Left forelimb (tissue), 1 donor: ENCODE measurements around the gene DSCAM.

Experiments
- DNase-seq: peaks from one replicate; pipeline ENCODE4 v3.0.0-alpha.2; 2018; ENCODE audit warnings: low spot score

Gene DSCAM

GRCh38 chr21:40704141-40704540, 142.8 kb downstream of the DSCAM start:
- no peak for DNase-seq

- DNase-seq = no peak
Measured at GRCh38 chr21:40699366-40699765, 147.6 kb downstream of the DSCAM start.

- DNase-seq = no peak
Measured at GRCh38 chr21:40696246-40696645, 150.7 kb downstream of the DSCAM start.

- no peak for DNase-seq
Measured at GRCh38 chr21:40689840-40690360, 157.1 kb downstream of the DSCAM start.

- DNase-seq = no peak
Measured at GRCh38 chr21:40689217-40689616, 157.7 kb downstream of the DSCAM start.

- DNase-seq = no peak
Measured at GRCh38 chr21:40688106-40688864, 158.7 kb downstream of the DSCAM start.

GRCh38 chr21:40687625-40688024, 159.3 kb downstream of the DSCAM start:
- DNase-seq = no peak

- no peak for DNase-seq
Measured at GRCh38 chr21:40686526-40686925, 160.4 kb downstream of the DSCAM start.

- no peak for DNase-seq
Measured at GRCh38 chr21:40685141-40685540, 161.8 kb downstream of the DSCAM start.

- DNase-seq = no peak
Measured at GRCh38 chr21:40684726-40685125, 162.2 kb downstream of the DSCAM start.

GRCh38 chr21:40683349-40683748, 163.6 kb downstream of the DSCAM start:
- no peak for DNase-seq

- DNase-seq = no peak
Measured at GRCh38 chr21:40681164-40681859, 165.6 kb downstream of the DSCAM start.

GRCh38 chr21:40680311-40680710, 166.6 kb downstream of the DSCAM start:
- DNase-seq = no peak

GRCh38 chr21:40678681-40679284, 168.2 kb downstream of the DSCAM start:
- no peak for DNase-seq

- no peak for DNase-seq
Measured at GRCh38 chr21:40675017-40675416, 171.9 kb downstream of the DSCAM start.

GRCh38 chr21:40672602-40673001, 174.4 kb downstream of the DSCAM start:
- DNase-seq = no peak

GRCh38 chr21:40671716-40672115, 175.2 kb downstream of the DSCAM start:
- DNase-seq = no peak

GRCh38 chr21:40668555-40669275, 178.2 kb downstream of the DSCAM start:
- no peak for DNase-seq

GRCh38 chr21:40667967-40668366, 179.0 kb downstream of the DSCAM start:
- no peak for DNase-seq

- no peak for DNase-seq
Measured at GRCh38 chr21:40662889-40663288, 184.1 kb downstream of the DSCAM start.

GRCh38 chr21:40660461-40660860, 186.5 kb downstream of the DSCAM start:
- no peak for DNase-seq

- no peak for DNase-seq
Measured at GRCh38 chr21:40658311-40658710, 188.6 kb downstream of the DSCAM start.
